Spinal cord (tissue), 10 donors: ENCODE measurements around the gene C4orf50. TPM values are rescaled to one million over a fixed set of nuclear protein-coding genes. Genes with fewer than 3 reads are reported as not detected.

Experiments used
- DNase-seq, 6 donors: peaks; one replicate each; pipeline versions ENCODE4 v3.0.0 to v3.0.0-alpha.2; 2013 to 2015; ENCODE audit warnings: low spot score in 6 of 6, low read depth in 4 of 6
- H3K27ac ChIP-seq: one replicate; pipeline ENCODE4 v1.5.1; 2013; ENCODE audit warnings: low read depth, low read length, control low read depth
- H3K27me3 ChIP-seq: one replicate; pipeline ENCODE4 v1.6.1; 2013; ENCODE audit warnings: low read length; ENCODE audit not compliant: control insufficient read depth, insufficient read depth
- H3K36me3 ChIP-seq: one replicate; pipeline ENCODE4 v1.6.1; 2013; ENCODE audit warnings: low read length; ENCODE audit not compliant: control insufficient read depth, insufficient read depth
- H3K4me1 ChIP-seq: one replicate; pipeline ENCODE4 v1.6.1; 2013; ENCODE audit warnings: low read length; ENCODE audit not compliant: control insufficient read depth, insufficient read depth
- H3K4me3 ChIP-seq: one replicate; pipeline ENCODE4 v1.5.1; 2013; ENCODE audit warnings: low read depth, low read length, control low read depth
- H3K9me3 ChIP-seq: one replicate; pipeline ENCODE4 v1.6.1; 2013; ENCODE audit warnings: low read length; ENCODE audit not compliant: control insufficient read depth, insufficient read depth
- WGBS: methylation state at CpG from one replicate; pipeline ENCODE4 v1.1.5; 2013; ENCODE audit warnings: missing lambda C conversion rate; ENCODE audit not compliant: insufficient coverage; 5-methylcytosine and 5-hydroxymethylcytosine counted together
- polyA plus RNA-seq, 2 donors: library from polyadenylated mRNA; unstranded; fragments of 120-200 nt; gene quantifications; one replicate each; pipeline ENCODE4 v1.2.1, GENCODE V29; 2013; ENCODE audit not compliant: insufficient read length in 2 of 2
- total RNA-seq, 2 donors: library from RNA; depleted of rRNA in 1 of 2; stranded (reverse); fragments of 120-200 nt in 1 of 2; fragments of >200 nt in 1 of 2; gene quantifications; one replicate each; pipeline versions ENCODE4 v1.2.3 to v1.2.4, GENCODE V29; 2013 to 2014
- donor health status: healthy.

Gene C4orf50
- total and polyA plus RNA-seq, 4 donors: 1.9 to 6.4 (median 2.7) TPM

- H3K4me1 ChIP-seq: peaks cover 15% of the 10 kb centered on the region
- H3K9me3 ChIP-seq: peaks cover 2% of the 10 kb centered on the region
- peaks cover 43% of the 10 kb centered on the region for H3K36me3 ChIP-seq
- H3K27ac ChIP-seq: no peak overlapping the region
- DNase-seq: no peak
- no peak overlapping the region for H3K4me3 ChIP-seq
- 79% methylated on average over 4 of the region's 4 CpGs for WGBS
- H3K27me3 ChIP-seq: no peaks in the 10 kb centered on the region
Measured at GRCh38 chr4:6055436-6055835, 37.2 kb upstream of the C4orf50 start.

DNA sequence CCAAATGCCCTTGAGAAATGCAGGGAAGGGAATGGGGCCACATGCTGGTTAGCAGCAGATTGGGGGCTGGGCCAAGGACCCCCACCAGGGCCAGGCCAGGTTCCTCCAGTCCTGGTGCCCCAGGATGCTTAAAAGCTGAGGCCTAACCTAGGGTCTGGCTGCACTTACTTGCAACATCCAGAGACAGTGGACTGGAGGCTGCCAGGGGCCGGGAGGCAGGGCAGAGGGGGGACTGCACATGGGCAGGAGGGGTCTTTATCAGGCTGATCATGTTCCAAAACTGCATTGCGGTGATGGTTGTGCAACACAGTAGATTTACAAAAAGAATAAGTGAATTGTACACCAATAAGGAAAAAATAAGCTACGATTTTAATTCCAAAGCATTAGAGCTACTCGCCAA is 36.8 kb upstream of the C4orf50 start:
- Histone ChIP-seq H3K4me1 (peaks cover 18% of the 10 kb centered on the region), H3K27me3 (no peaks in the 10 kb centered on the region), H3K27ac (no peak overlapping the region), H3K36me3 (peaks cover 43% of the 10 kb centered on the region), H3K9me3 (peaks cover 2% of the 10 kb centered on the region), H3K4me3 (no peak overlapping the region)
- no peak for DNase-seq
- WGBS: 100% methylated on average over 3 of the region's 4 CpGs

DNA sequence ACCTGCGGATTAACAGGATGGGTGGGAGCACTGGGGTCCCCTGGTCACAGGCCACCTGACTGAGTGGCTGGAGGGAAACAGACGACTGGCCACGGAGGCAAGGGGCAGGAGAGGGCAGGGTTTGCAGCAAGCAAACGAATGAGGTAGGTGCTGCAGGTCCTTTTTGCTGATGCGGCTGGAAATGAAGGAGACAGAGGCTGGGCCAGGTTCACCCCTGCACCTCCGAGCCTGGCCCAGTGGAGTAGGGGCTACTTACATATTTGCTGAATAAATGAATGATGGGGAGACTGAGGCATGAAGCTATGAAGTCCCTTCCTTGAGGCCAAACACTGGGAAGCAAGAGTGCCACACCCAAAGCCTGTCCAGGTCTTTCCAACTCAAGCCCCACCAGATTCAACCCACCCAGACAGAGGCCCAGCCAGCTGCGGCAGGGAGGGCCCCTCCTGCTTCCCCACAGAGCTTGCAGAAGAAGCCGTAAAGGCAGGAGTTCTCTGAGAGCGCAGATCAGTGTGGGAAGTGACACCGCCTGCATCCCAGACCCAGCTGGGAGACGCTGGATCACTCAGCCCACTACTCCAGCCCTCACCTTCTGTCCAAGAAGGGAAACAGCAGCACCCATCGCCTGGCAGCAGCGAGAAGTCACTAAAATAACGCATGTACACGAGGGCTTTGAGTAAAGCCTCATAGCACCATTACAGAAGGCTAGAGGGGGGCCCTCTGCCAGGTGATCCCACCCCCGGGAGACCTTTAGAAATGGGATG is 36.1 kb upstream of the C4orf50 start:
- no peak for DNase-seq
- 70% methylated on average over 12 of the region's 16 CpGs for WGBS
- Histone ChIP-seq H3K4me1 (peaks cover 20% of the 10 kb centered on the region), H3K9me3 (peaks cover 2% of the 10 kb centered on the region), H3K4me3 (no peak overlapping the region), H3K27me3 (no peaks in the 10 kb centered on the region), H3K36me3 (peaks cover 39% of the 10 kb centered on the region), H3K27ac (no peak overlapping the region)

GRCh38 chr4:6052679-6053078 is 34.4 kb upstream of the C4orf50 start:
- H3K4me3 ChIP-seq: no peak overlapping the region
- H3K36me3 ChIP-seq: peaks cover 31% of the 10 kb centered on the region
- H3K9me3 ChIP-seq: no peaks in the 10 kb centered on the region
- peaks cover 20% of the 10 kb centered on the region for H3K4me1 ChIP-seq
- no peaks in the 10 kb centered on the region for H3K27me3 ChIP-seq
- DNase-seq: no peak
- WGBS: 84% methylated on average over 3 of the region's 6 CpGs
- H3K27ac ChIP-seq: no peak overlapping the region

DNA sequence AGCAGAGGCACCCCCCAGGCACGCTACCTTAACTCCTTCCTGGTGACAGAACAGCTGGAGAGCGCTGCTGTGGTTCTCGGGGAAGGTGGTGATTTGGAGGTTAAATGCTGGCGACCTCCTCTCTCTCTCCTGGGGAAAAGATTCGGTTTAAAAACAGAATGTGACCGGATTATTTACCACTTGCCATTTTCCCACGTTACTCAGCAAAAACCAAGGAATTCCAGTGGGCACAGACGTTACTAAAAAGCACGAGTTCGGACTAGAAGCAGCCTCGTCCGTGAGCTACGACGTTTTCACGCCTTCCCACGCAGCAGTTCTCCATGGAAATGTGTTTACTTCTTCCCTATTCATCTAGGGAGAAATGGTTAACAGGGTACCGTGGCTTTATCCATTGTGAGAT is 32.3 kb upstream of the C4orf50 start:
- Histone ChIP-seq H3K9me3 (no peaks in the 10 kb centered on the region), H3K27ac (no peak overlapping the region), H3K4me1 (peaks cover 8% of the 10 kb centered on the region), H3K36me3 (peaks cover 15% of the 10 kb centered on the region), H3K4me3 (no peak overlapping the region), H3K27me3 (no peaks in the 10 kb centered on the region)
- 30% methylated on average over 3 of the region's 17 CpGs for WGBS
- DNase-seq: no peak

DNA sequence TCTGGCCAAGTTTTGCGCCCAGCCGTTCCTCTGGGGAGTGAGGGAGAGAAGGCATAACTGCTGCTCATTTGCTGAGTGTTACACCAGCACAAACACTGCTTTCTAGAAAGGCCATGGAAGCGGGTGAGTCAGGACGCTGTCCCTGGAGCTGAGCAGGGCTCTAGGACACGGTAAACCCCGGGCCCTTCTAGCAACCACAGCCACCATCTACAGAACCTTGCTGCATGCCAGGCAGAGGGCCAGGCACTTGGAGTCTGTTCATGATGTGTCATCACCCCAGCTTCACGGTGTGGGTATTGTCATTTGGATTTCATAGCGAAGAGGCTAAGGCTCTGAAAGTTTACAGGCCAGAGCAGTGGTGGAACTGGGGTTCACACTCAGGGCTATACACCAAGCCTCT is 31.8 kb upstream of the C4orf50 start:
- no peak for DNase-seq
- Histone ChIP-seq H3K27me3 (no peaks in the 10 kb centered on the region), H3K4me3 (no peak overlapping the region), H3K27ac (no peak overlapping the region), H3K36me3 (peaks cover 12% of the 10 kb centered on the region), H3K9me3 (no peaks in the 10 kb centered on the region), H3K4me1 (peaks cover 9% of the 10 kb centered on the region)
- WGBS: 63% methylated on average over 4 of the region's 8 CpGs

DNA sequence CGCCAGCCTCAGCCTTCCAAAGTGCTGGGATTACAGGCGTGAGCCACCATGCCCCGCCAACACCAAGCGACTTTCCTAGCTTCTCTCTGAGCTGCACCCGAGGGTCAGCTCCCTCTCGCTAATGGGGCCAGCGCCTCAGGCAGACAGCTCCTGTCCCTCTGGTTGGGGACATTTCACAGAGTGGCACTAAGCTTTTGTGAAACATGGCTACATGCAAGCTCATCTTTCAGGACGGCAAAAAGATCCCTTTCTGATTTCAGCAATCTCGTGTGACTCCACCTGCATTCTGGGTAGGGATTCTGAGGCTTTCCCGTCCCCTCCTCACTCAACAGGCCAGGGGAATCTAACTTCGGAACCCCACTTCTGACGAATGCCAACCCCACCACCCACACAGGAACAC is 31.0 kb upstream of the C4orf50 start:
- Histone ChIP-seq H3K27me3 (no peaks in the 10 kb centered on the region), H3K36me3 (peaks cover 7% of the 10 kb centered on the region), H3K4me3 (no peak overlapping the region), H3K27ac (no peak overlapping the region), H3K4me1 (peaks cover 14% of the 10 kb centered on the region), H3K9me3 (no peaks in the 10 kb centered on the region)
- 94% methylated on average over 10 of the region's 12 CpGs for WGBS
- DNase-seq: no peak

DNA sequence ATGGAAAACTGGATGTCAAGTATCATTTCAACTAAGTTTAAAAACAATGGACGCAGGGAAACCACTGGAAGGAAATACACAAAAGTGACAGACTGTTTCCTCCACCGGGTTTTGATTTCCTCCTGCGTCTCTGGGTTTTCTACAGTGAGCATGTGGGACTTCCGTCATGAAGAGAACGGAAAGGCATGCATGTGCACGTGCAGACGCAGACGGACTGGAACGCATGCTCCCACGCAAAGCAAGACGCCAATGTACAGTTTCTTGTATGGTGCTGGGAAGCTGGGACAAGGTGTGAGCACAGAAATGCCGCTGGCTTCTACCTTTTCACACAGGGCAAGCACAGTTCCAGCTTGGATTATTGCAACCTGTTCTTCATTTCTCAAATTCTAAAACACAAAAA is 30.3 kb upstream of the C4orf50 start:
- no peak for DNase-seq
- no peaks in the 10 kb centered on the region for H3K27me3 ChIP-seq
- WGBS: 96% methylated on average over 12 of the region's 12 CpGs
- H3K27ac ChIP-seq: no peak overlapping the region
- no peaks in the 10 kb centered on the region for H3K9me3 ChIP-seq
- no peak overlapping the region for H3K4me3 ChIP-seq
- H3K4me1 ChIP-seq: peaks cover 19% of the 10 kb centered on the region
- H3K36me3 ChIP-seq: peaks cover 3% of the 10 kb centered on the region

DNA sequence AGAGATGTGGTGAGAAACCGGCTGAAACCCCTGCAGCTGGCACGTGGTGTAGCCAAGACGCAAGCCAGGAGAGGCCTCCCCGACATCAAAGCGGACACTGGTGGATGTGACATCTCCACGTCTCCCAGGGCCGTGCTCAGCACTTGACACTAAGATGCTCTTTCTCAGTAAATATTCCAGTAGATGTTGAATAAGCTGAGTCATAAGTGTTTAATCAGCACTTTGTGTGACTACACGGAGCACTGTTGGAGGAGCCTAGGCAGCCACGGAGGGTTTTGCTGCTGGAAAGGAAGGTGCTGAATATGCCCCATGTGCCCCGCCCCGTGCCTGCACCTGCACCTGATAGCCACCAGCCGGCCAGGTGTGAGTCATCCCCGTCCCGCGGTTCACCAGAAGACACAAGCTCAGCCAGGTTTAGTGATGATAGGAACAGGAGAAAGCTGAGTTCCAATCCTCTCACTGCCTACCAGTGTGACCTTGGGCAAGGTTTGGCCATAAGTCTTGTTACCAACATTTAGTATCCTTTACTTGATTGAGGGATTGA is 29.0 kb upstream of the C4orf50 start:
- 91% methylated on average over 10 of the region's 15 CpGs for WGBS
- no peak for DNase-seq
- H3K27me3 ChIP-seq: no peaks in the 10 kb centered on the region

GRCh38 chr4:6046526-6047129 is 28.4 kb upstream of the C4orf50 start:
- H3K27me3 ChIP-seq: no peaks in the 10 kb centered on the region
- 90% methylated on average over 14 of the region's 14 CpGs for WGBS
- no peak overlapping the region for H3K4me3 ChIP-seq
- no peak for DNase-seq
- peaks cover 6% of the 10 kb centered on the region for H3K36me3 ChIP-seq
- no peak overlapping the region for H3K27ac ChIP-seq
- H3K9me3 ChIP-seq: no peaks in the 10 kb centered on the region
- peaks cover 19% of the 10 kb centered on the region for H3K4me1 ChIP-seq

More for the DNA sequence above, 29.0 kb upstream of the C4orf50 start:
- Histone ChIP-seq H3K9me3 (no peaks in the 10 kb centered on the region), H3K36me3 (peaks cover 6% of the 10 kb centered on the region), H3K4me3 (no peak overlapping the region), H3K27ac (no peak overlapping the region), H3K4me1 (peaks cover 19% of the 10 kb centered on the region)
